Muscle of back (tissue), 11 donors: ENCODE results near the gene SIK3. TPM values are rescaled to one million over a fixed set of nuclear protein-coding genes. Genes with fewer than 3 reads are reported as not detected.
"Not testable (repeated sequence)": the region's sequence is repeated elsewhere in the genome, so short reads cannot be mapped to it uniquely, and the experiment has no call there.

Experiments used
- DNase-seq, 3 donors: peaks; one replicate each; pipeline versions ENCODE4 v3.0.0 to v3.0.0-alpha.2; 2013
- polyA plus RNA-seq, 10 donors: library from polyadenylated mRNA; unstranded; fragments of 120-200 nt; gene quantifications; one replicate each; pipeline ENCODE4 v1.2.1, GENCODE V29; 2013; ENCODE audit not compliant: insufficient read length in 10 of 10

The SIK3 gene
- polyA plus RNA-seq, 10 donors: 28.3 to 42.5 (median 33.2) TPM

DNA sequence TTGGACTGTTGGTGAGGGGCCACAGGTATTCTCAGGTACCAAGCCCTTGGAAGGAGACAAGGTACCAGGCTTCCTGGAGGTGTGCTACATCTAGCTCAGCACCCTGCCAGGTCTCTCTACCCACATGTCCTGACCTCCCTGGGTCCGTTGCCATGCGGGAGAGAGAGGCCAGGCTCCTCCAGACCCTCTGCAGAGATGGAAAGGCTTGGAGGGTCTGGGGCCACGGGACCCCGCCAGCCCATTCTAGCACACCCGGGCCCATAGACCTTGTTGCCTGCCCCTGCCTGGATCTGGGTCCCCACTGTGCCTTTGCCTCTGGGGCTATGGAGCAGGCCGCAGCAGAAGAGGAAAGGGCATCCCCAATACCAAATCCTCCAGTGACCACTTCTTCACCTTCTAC lies 270.8 kb downstream of the SIK3 start:
- DNase-seq: no peak

GRCh38 chr11:116826751-116827431 lies 271.3 kb downstream of the SIK3 start:
- no peak for DNase-seq

- no peak for DNase-seq
Observed at GRCh38 chr11:116825854-116826750, 272.1 kb downstream of the SIK3 start.

- no peak for DNase-seq
Observed at GRCh38 chr11:116825434-116825833, 272.8 kb downstream of the SIK3 start.

GRCh38 chr11:116823031-116823843 lies 275.0 kb downstream of the SIK3 start, which contains the start of gene APOA4:
Gene APOA4, minus strand, starts transcription at chr11:116823304. Its CDS starts 113 bp downstream, at chr11:116823191.
- DNase-seq: no peak

- no peak for DNase-seq
Observed at GRCh38 chr11:116822575-116822974, 275.7 kb downstream of the SIK3 start.

DNA sequence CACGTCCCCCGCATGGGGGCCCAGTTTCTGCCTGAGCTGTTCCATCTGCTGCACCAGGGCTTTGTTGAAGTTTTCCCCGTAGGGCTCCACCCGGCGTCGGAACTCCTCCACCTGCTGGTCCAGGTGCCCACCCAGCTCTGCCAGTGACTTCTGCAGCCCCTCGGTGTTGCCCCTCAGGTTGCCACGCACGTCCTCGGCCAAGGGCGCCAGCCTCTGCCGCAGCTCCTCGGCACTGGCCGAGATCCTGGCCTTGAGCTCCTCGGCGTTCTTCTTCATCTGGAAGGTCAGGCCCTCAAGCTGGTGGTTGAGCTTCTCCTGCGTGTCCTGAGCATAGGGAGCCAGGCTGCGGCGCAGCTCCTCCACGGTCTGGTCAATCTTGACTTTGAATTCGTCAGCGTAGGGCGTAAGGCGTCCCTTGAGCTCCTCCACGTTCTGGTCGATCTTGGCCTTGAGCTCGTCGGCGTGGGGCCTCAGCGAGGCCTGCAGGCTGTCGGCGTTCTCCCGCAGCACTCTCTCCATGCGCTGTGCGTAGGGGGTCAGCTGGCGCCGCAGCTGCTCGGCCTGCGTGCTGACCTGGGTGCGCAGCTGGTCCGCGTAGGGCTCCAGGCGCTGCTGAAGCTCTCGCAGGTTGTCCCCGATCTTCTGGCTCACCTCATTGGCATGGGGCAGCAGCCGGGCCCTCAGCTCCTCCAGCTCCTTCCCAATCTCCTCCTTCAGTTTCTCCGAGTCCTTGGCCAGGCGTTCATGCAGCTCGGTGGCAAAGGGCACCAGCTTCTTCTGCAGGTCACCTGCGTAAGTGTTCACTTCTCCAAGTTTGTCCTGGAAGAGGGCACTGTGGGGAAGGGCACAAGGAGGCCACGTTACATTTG lies 276.9 kb downstream of the SIK3 start:
- no peak for DNase-seq

- no peak for DNase-seq
Observed at GRCh38 chr11:116819049-116819448, 279.2 kb downstream of the SIK3 start.

DNA sequence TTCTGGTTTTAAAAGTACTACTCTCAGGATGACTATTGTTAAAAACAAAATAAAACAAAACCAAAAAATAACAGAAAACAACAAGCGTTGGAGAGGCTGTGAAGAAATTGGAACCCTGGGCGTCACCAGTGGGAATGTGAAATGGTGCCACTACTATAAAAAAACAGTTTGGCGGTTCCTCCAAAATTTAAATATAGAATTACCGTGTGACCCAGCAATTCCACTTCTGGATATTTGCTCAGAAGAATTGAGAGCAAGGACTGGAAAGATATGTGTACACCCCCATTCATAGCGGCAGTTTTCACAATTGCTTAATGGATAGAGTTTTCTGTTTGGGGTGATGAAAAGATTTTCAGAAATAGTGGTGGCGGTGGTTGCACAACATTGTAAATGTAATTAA lies 283.7 kb downstream of the SIK3 start:
- no peak for DNase-seq

DNA sequence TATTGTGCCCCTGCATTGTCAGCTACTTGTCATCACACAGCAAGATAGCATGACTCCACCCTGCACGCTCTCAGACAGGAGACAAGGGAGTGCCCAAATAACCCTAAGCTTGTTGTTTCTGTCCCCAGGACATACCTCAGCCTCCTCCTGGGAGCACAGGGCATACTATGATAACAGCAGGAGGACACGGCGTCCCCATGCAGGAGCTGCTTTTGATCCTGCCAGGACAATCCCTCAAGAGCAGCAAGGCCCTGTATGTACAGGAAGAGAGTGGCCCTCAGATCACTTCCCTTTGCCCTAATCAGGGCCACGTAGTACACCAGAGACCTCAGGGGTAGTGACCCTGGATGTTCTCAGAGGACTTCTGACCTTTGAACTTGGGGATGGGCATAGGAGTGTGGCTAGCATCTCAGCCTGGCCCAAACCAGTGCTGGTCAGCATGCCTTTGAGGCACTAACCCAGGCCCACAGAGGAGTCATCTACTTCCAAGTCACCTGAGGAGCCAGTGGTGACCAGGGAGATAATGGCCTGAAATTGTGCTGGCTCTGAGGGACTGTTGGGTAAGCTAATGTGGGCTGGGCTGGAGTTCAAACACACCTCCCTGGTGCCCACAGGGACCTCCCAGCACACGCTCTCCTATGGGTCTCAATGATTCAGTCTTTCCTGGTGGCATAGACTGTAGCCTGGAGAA lies 284.3 kb downstream of the SIK3 start:
- no peak for DNase-seq

- DNase-seq: no peak
Observed at GRCh38 chr11:116813170-116813569, 285.1 kb downstream of the SIK3 start.

DNA sequence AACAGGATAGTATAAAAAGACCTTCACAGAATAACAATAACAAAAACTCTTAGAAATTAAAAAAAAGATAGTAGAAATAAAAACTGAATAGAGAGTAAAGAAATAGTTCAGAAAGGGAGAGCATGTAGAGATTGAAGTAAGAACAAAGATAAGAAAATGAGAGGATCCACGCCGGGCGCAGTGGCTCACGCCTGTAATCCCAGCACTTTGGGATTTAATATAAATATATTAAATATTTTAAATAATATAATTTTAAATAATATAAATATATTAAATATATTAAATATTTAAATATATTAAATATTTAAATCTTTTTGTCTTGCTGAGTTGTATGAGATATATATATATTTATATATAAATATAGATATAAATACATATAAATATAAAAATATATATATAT lies 286.1 kb downstream of the SIK3 start:
- DNase-seq: no peak

GRCh38 chr11:116811194-116811593 lies 287.0 kb downstream of the SIK3 start:
- no peak for DNase-seq

DNA sequence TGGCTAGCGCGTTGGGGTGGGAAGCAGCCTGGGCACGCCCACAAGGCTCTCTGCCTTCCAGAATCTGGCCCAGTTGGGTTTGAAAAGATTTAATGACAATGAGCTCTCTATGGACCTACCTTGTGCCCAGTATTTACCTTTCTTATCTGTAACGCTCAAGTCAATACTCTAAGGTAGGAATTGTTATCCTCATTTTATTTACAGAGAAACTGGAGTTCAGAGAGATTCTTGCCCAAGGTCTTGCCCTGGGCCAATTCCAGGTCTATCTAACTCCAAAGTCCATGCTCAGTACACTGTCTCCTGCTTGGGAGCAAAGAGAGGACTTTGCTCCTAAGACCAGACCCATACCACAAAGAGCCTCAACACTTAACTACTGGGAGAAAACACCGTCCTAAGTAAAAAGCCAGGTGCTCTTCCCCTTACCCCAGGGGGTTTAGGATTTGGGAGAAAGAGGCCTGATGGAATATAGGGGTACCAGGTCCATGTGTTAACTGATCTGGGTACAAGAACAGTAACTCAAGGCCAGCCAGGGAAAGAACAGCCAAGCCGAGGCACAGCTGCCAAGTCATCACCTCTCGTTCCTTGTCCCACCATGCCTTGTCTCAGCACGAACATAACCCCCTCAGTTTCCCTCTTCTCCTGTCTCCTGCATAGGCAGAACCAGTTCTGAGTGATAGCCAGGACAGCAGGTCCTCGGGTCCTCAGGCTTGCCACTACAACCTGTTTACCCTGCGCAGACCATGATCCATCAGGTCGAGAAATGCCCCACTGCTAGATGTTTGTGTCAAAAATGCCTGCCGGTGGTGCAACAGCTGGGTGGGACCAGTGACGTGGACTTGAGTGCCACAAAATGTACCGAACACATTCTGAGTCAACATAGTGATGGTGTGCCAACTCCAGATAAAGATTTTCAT lies 289.7 kb downstream of the SIK3 start:
- DNase-seq: no peak

- DNase-seq: no peak
Observed at GRCh38 chr11:116807601-116808261, 290.5 kb downstream of the SIK3 start.

DNA sequence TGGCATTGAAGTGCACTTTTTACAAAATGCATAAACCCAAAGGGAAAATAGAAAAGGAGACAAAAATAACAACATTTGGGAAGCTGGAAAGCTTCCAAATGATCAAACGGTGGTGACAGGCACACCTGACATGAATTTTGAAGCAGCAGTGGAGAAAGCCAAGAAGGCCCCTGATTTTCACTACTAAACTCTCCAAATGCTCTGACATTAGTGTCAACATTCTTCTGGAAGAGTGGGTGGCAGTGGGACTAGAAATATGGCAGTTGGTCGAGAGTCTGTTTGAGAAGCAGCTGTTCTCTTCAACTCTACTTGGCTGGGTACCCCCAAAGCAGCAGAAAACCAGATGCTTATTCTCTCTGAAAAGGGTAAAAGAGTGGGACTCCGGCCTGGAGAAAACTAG lies 294.2 kb downstream of the SIK3 start:
- DNase-seq: no peak

DNA sequence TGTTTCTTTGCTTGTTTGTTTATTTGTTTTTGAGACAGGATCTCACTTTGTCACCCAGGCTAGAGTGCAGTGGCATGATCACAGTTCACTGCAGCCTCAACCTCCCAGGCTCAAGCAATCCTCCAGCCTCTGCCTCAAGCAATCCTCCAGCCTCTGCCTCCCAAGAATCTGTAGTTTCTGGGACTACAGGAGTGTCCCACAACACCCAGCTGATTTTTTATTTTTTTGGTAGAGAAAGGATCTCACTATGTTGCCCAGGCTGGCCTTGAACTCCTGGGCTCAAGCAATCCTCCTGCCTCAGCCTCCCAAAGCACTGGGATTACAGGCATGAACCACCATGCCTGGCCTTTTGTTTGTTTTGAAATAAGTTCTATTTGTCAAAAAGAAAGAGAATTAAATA lies 296.6 kb downstream of the SIK3 start:
- DNase-seq: not testable (repeated sequence)

GRCh38 chr11:116800610-116801009 lies 297.6 kb downstream of the SIK3 start:
- DNase-seq: no peak

GRCh38 chr11:116798368-116798767 lies 299.9 kb downstream of the SIK3 start:
- no peak for DNase-seq
